OCI-LY7 (cell line): ENCODE data around the gene PEAK3. TPM values are rescaled to one million over a fixed set of nuclear protein-coding genes. Genes with fewer than 3 reads are reported as not detected.

Experiments
- BruUV-seq: library from RNA; stranded (reverse); fragments of 400-500 nt; replicated peaks from 2 replicates; lab custom pipeline; 2021; lab: Mats Ljungman, UMichigan
- CTCF ChIA-PET: fragments of 300-600 bp; sonication (Branson Sonifier 250); formaldehyde crosslinking; loops from one replicate; lab custom pipeline; 2022; ENCODE audit warnings: antibody characterized with exemption; ENCODE audit not compliant: unreplicated experiment; lab: Charles Lee
- POLR2A ChIA-PET: fragments of 300-600 bp; sonication (Branson Sonifier 250); formaldehyde crosslinking; loops from one replicate; lab custom pipeline; 2022; ENCODE audit warnings: antibody characterized with exemption; lab: Charles Lee
- DNase-seq: peaks from one replicate; pipeline ENCODE4 v3.0.0-alpha.2; 2015; ENCODE audit warnings: low spot score
- H2AFZ ChIP-seq: fragments of 200-600 bp; sonication (generic), shearing (Covaris generic); 2 replicates; pipeline ENCODE4 v1.6.1; 2014; ENCODE audit warnings: mild to moderate bottlenecking, antibody characterized with exemption, low read length, moderate library complexity
- H3K27ac ChIP-seq: fragments of 200-600 bp; sonication (generic); 2 replicates; pipeline ENCODE4 v1.5.1; 2014; ENCODE audit warnings: mixed run types, low read depth, mild to moderate bottlenecking, moderate library complexity, low read length, inconsistent platforms; ENCODE audit not compliant: poor library complexity, severe bottlenecking
- H3K36me3 ChIP-seq: fragments of 200-600 bp; sonication (generic); 2 replicates; pipeline ENCODE4 v1.6.1; 2014; ENCODE audit warnings: mild to moderate bottlenecking, antibody characterized with exemption, low read length, moderate library complexity, mixed read lengths; ENCODE audit not compliant: insufficient read depth
- H3K4me1 ChIP-seq: fragments of 200-600 bp; sonication (generic); 2 replicates; pipeline ENCODE4 v1.5.1; 2014; ENCODE audit warnings: mild to moderate bottlenecking, low read length; ENCODE audit not compliant: insufficient read depth, poor library complexity, severe bottlenecking
- H3K4me2 ChIP-seq: fragments of 200-600 bp; sonication (generic); 2 replicates; pipeline ENCODE4 v1.6.1; 2014; ENCODE audit warnings: mild to moderate bottlenecking, low read length
- H3K4me3 ChIP-seq: fragments of 200-600 bp; sonication (generic); 2 replicates; pipeline ENCODE4 v1.5.1; 2014; ENCODE audit warnings: mild to moderate bottlenecking, low read depth, low read length; ENCODE audit not compliant: poor library complexity, severe bottlenecking
- H3K79me2 ChIP-seq: fragments of 200-600 bp; sonication (generic); 2 replicates; pipeline ENCODE4 v1.6.1; 2016; ENCODE audit warnings: low read depth, mild to moderate bottlenecking, low read length, moderate library complexity, mixed read lengths; ENCODE audit not compliant: insufficient read depth
- H3K9me2 ChIP-seq: fragments of 200-600 bp; sonication (generic); 2 replicates; pipeline ENCODE4 v1.6.1; 2016; ENCODE audit warnings: mild to moderate bottlenecking, low read length, mixed read lengths; ENCODE audit not compliant: insufficient read depth
- H3K9me3 ChIP-seq: fragments of 200-600 bp; sonication (generic); 2 replicates; pipeline ENCODE4 v1.6.1; 2014; ENCODE audit warnings: mild to moderate bottlenecking, mixed run types, low read length, mixed read lengths
- H4K20me1 ChIP-seq: fragments of 200-600 bp; sonication (generic); 2 replicates; pipeline ENCODE4 v1.6.1; 2014; ENCODE audit warnings: mild to moderate bottlenecking, antibody characterized with exemption, low read length, moderate library complexity, mixed read lengths; ENCODE audit not compliant: insufficient read depth
- CTCF ChIP-seq: fragments of 200-600 bp; sonication (generic); conservative IDR thresholded peaks from 2 replicates; pipeline ENCODE4 v1.5.1; 2014; ENCODE audit warnings: mild to moderate bottlenecking, antibody characterized with exemption, low read length, moderate library complexity, mixed read lengths
- EZH2phosphoT487 ChIP-seq: fragments of 200-600 bp; sonication (generic); IDR thresholded peaks from 2 replicates; pipeline ENCODE4 v1.6.1; 2018; ENCODE audit warnings: low read depth, borderline replicate concordance, mild to moderate bottlenecking, mixed run types, antibody characterized with exemption, low read length, moderate library complexity, mixed read lengths
- intact Hi-C: fragments of 100-400 bp; cut with micrococcal nuclease; formaldehyde crosslinking; loops from one replicate; pipeline ENCODE4 v1.10.0; 2022; ENCODE audit not compliant: unreplicated experiment
- total RNA-seq, 2 experiments: library from RNA; depleted of rRNA in 1 of 2; stranded (reverse); fragments of >200 nt in 1 of 2; shearing (Covaris generic) in 1 of 2; gene quantifications; 2 replicates each; pipeline ENCODE4 v1.2.3, GENCODE V29; 2014 to 2022

Gene PEAK3
- total RNA-seq, 2 experiments from 2014 or later: not detected

DNA sequence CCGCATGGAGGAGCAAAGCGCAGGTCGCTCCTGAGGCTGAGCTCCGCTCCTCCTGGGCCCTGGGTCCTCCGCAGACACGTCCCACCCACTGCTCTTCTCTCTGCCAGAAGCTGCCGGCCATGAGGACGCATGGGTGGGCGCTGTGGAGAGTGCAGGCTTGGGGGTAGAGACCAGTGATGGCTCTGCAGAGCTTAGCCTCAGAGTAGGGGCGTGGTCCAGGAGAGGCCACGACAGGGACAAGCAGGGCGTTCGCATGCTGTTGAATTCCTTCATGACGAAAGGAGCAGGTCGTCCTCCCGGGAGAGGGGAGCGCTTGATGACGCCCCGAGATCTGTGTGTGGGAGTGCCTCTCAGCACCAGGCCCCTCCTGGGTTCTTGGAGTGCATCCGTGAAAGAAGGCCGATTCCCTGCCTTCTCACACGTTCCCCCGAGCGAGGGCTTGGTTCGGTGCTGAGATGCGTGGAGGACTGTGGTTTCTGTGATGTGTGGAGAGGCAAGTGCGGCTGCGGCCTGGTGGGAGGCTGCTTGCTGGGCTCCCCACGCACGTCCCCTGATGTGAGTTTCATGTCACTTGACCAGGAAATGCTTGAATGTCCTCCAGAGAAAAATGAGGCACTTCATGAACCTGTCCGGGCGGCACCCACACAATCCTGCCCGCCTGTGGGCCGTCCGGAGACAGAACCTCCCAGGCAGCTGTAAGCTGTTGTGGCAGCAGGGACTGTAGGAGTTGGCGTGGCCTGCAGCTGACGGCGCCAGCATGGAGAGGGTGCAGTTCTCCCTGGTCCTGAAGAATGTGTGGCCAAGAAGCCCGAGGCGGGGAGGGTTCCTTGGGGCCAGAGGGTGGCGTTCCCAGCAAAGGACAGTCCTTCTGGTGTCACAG is 40.9 kb downstream of the PEAK3 start:
- intact Hi-C loops: no loop called here
- POLR2A ChIA-PET: no interaction called here
- no TSS peak for BruUV-seq
- no peak overlapping the region for H2AFZ ChIP-seq
- H3K9me2 ChIP-seq: no peaks in the 10 kb centered on the region
- peaks cover 48% of the 10 kb centered on the region for H4K20me1 ChIP-seq
- peak overlapping the region; percentile 91 for H3K4me2 ChIP-seq
- H3K4me1 ChIP-seq: peaks cover 38% of the 10 kb centered on the region
- H3K4me3 ChIP-seq: peak overlapping the region; percentile 96
- peaks cover 93% of the 10 kb centered on the region for H3K36me3 ChIP-seq
- H3K9me3 ChIP-seq: no peaks in the 10 kb centered on the region
- TF ChIP-seq EZH2phosphoT487: no peak
- no peak for TF ChIP-seq CTCF
- H3K27ac ChIP-seq: peak overlapping the region; percentile 15
- DNase-seq: no peak
- H3K79me2 ChIP-seq: peaks cover 69% of the 10 kb centered on the region
- CTCF ChIA-PET: no interaction called here

GRCh38 chr19:2239771-2240770 is 41.9 kb downstream of the PEAK3 start:
- peaks cover 51% of the 10 kb centered on the region for H4K20me1 ChIP-seq
- POLR2A ChIA-PET: interaction anchor here (0.9 to 1.0 kb wide), 3 partner anchors 16 to 157 kb away, joined by 3 to 4 read pairs (median 3); partner anchors contain the start of gene JSRP1
- peak overlapping the region; percentile 15 for H3K27ac ChIP-seq
- H3K9me2 ChIP-seq: no peaks in the 10 kb centered on the region
- intact Hi-C loops: loop anchor here (5.0 kb wide), 1 partner anchor 372 kb away; no protein-coding TSS in a partner anchor
- peak; percentile 59 for DNase-seq
- H3K79me2 ChIP-seq: peaks cover 78% of the 10 kb centered on the region
- no peak overlapping the region for H2AFZ ChIP-seq
- no peaks in the 10 kb centered on the region for H3K9me3 ChIP-seq
- no TSS peak for BruUV-seq
- peak overlapping the region; percentile 96 for H3K4me3 ChIP-seq
- CTCF ChIA-PET: interaction anchor here (0.8 kb wide), 1 partner anchor 20 kb away, joined by 3 read pairs; no protein-coding TSS in a partner anchor
- peaks cover 39% of the 10 kb centered on the region for H3K4me1 ChIP-seq
- no peak for TF ChIP-seq CTCF
- no peak for TF ChIP-seq EZH2phosphoT487
- H3K36me3 ChIP-seq: peaks cover 83% of the 10 kb centered on the region
- H3K4me2 ChIP-seq: peak overlapping the region; percentile 91
